ENCODE data around the gene NSF.
"Not testable (repeated sequence)": the region's sequence is repeated elsewhere in the genome, so short reads cannot be mapped to it uniquely, and the experiment has no call there.

The NSF gene

GRCh38 chr17:46745376-46745775 lies 154.9 kb downstream of the NSF start:
- FAIRE-seq (no peak), DNase-seq (ENCODE audit: insufficient read length, low spot score) (no peak)
- no peak for TF ChIP-seq CTCF (IDR thresholded peaks at IDR 0.05; ENCODE audit: insufficient read depth, missing control alignments)

- no peak for TF ChIP-seq CTCF (IDR thresholded peaks at IDR 0.05; ENCODE audit: insufficient read depth, missing control alignments)
- FAIRE-seq (no peak), DNase-seq (ENCODE audit: insufficient read length, low spot score) (no peak)
These were observed 161.0 kb downstream of the NSF start for GRCh38 chr17:46751425-46751824.

GRCh38 chr17:46753776-46754175 lies 163.3 kb downstream of the NSF start:
- no peak for DNase-seq (ENCODE audit: insufficient read length, low spot score)
- no peak for FAIRE-seq
- TF ChIP-seq CTCF (IDR thresholded peaks at IDR 0.05; ENCODE audit: insufficient read depth, missing control alignments) = no peak

- no peak for TF ChIP-seq CTCF (IDR thresholded peaks at IDR 0.05; ENCODE audit: insufficient read depth, missing control alignments)
- no peak for FAIRE-seq
- DNase-seq (ENCODE audit: insufficient read length, low spot score) = no peak
These were observed 165.7 kb downstream of the NSF start for GRCh38 chr17:46756081-46756735.

- no peak for DNase-seq (ENCODE audit: insufficient read length, low spot score)
- no peak for FAIRE-seq
- TF ChIP-seq CTCF (IDR thresholded peaks at IDR 0.05; ENCODE audit: insufficient read depth, missing control alignments) = no peak
These were observed 166.4 kb downstream of the NSF start for GRCh38 chr17:46756861-46757260.

GRCh38 chr17:46757588-46757987 lies 167.1 kb downstream of the NSF start:
- not testable (repeated sequence) for DNase-seq (ENCODE audit: insufficient read length, low spot score); FAIRE-seq

- FAIRE-seq = no peak
- no peak for TF ChIP-seq CTCF (IDR thresholded peaks at IDR 0.05; ENCODE audit: insufficient read depth, missing control alignments)
- no peak for DNase-seq (ENCODE audit: insufficient read length, low spot score)
These were observed 168.1 kb downstream of the NSF start for GRCh38 chr17:46758614-46759013.

- FAIRE-seq (no peak), DNase-seq (ENCODE audit: insufficient read length, low spot score) (no peak)
- TF ChIP-seq CTCF (IDR thresholded peaks at IDR 0.05; ENCODE audit: insufficient read depth, missing control alignments) = no peak
These were observed 168.7 kb downstream of the NSF start for GRCh38 chr17:46759141-46759540.

Measured in D721Med (cell line).